Neural progenitor cell (in vitro differentiated cells): Measurements from ENCODE around the gene NUDT6.

Experiments used
- EZH2 ChIP-seq: fragments of 200-600 bp; sonication (generic); IDR thresholded peaks from 2 replicates; pipeline ENCODE4 v1.6.1; 2017; ENCODE audit warnings: antibody characterized with exemption, mild to moderate bottlenecking, moderate library complexity
- EZH2phosphoT487 ChIP-seq: fragments of 200-600 bp; sonication (generic); IDR thresholded peaks from 2 replicates; pipeline ENCODE4 v1.6.1; 2017; ENCODE audit warnings: antibody characterized with exemption

DNA sequence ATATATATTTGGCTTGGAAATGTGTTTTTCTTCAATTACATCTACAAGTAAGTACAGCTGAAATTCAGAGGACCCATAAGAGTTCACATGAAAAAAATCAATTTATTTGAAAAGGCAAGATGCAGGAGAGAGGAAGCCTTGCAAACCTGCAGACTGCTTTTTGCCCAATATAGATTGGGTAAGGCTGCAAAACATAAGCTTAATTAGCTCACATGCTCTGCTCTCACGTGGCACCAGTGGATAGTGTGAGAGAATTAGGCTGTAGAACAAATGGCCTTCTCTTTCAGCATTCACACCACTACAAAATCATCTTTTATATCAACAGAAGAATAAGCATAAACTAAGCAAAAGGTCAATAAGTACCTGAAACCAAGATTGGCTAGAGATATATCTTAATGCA is 26.1 kb downstream of the NUDT6 start:
- TF ChIP-seq EZH2 (no peak), EZH2phosphoT487 (no peak)
